Astrocyte of the cerebellum (primary cell): Measurements from ENCODE around the gene SCP2.

Source experiments
- DNase-seq: peaks from one replicate; pipeline ENCODE4 v3.0.0-alpha.2; 2011; ENCODE audit warnings: low read depth
- H3K4me3 ChIP-seq: 2 replicates; pipeline ENCODE4 v1.5.1; 2011; ENCODE audit warnings: mild to moderate bottlenecking, low read depth, low read length, moderate library complexity
- CTCF ChIP-seq: IDR thresholded peaks from 2 replicates; pipeline ENCODE4 v1.5.1; 2012; ENCODE audit warnings: low read length, low read depth, moderate library complexity, mild to moderate bottlenecking; ENCODE audit errors: missing control alignments
- in situ Hi-C: cut with HindIII; loops from 2 replicates; pipeline ENCODE4 v1.10.0; 2017; ENCODE audit warnings: low sequenced_read_pairs

The SCP2 gene

GRCh38 chr1:52927212-52928014, at the start of gene SCP2:
TSS of gene SCP2 (plus strand) at chr1:52927276. CDS start at chr1:52927397, 121 bp downstream.
- no peak for TF ChIP-seq CTCF
- no peak for DNase-seq
- in situ Hi-C loops: no loop called here
- H3K4me3 ChIP-seq: peak within 1 kb of the TSS; percentile 58

GRCh38 chr1:52877554-52877953, 49.5 kb upstream of the SCP2 start:
- no peak for TF ChIP-seq CTCF
- no peak for DNase-seq
- H3K4me3 ChIP-seq: no peak overlapping the region
- in situ Hi-C loops: no loop called here

GRCh38 chr1:52880206-52880605, 46.9 kb upstream of the SCP2 start:
- no peak for TF ChIP-seq CTCF
- in situ Hi-C loops: no loop called here

GRCh38 chr1:52887483-52887882, 39.6 kb upstream of the SCP2 start:
- no peak for TF ChIP-seq CTCF
- DNase-seq: no peak
- in situ Hi-C loops: no loop called here
- H3K4me3 ChIP-seq: no peak overlapping the region

More at GRCh38 chr1:52880206-52880605, 46.9 kb upstream of the SCP2 start:
- H3K4me3 ChIP-seq: no peak overlapping the region
- DNase-seq: no peak

GRCh38 chr1:52892424-52893215, 34.5 kb upstream of the SCP2 start:
- H3K4me3 ChIP-seq: no peak overlapping the region
- in situ Hi-C loops: no loop called here
- TF ChIP-seq CTCF: no peak
- no peak for DNase-seq

- DNase-seq: no peak
- in situ Hi-C loops: no loop called here
- no peak for TF ChIP-seq CTCF
- no peak overlapping the region for H3K4me3 ChIP-seq
Measured at GRCh38 chr1:52899445-52899894, 27.6 kb upstream of the SCP2 start.
